GM18519 (cell line): Measurements from ENCODE around the gene SLC39A3.

Source experiments
- ATAC-seq: cut with Tn5 transposase; IDR thresholded peaks from one replicate; pipeline ENCODE4 v1.9.1; 2021; ENCODE audit warnings: mild to moderate bottlenecking, moderate library complexity; ENCODE audit not compliant: unreplicated experiment, low FRiP score

SLC39A3 gene

GRCh38 chr19:2751438-2751830, 11.6 kb upstream of the SLC39A3 start:
- ATAC-seq, result no peak

DNA sequence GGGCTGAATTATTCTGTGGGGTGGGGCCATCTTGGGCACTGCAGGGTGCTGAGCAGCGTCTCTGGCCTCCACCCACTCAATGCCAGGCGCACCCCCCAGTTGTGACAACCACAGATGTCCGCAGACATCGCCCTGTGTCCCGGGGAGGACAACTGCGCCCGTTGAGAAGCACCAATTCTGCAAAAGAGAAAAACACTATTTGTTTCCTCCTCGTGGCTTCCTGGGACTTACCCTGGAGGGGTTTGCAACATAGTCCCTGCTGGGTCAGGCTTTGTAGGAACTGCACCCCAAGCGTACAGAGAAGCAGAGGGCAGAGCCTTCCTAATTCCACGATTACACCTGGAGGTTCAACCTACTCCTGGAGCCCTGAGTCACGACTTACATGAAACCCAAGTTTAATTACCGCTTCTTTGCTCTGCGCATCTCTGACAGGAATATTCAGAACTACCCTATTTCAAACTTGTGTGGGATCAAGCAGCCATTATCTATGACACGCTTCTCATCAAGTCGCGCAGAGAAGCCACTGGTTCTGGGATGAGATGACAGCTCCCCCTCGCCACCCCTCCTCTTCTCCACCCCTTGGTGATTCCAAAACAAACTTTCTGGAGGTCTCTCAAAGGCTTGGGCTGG, 11.1 kb upstream of the SLC39A3 start:
- ATAC-seq, result no peak

GRCh38 chr19:2747349-2747748, 7.5 kb upstream of the SLC39A3 start:
- ATAC-seq, result no peak

DNA sequence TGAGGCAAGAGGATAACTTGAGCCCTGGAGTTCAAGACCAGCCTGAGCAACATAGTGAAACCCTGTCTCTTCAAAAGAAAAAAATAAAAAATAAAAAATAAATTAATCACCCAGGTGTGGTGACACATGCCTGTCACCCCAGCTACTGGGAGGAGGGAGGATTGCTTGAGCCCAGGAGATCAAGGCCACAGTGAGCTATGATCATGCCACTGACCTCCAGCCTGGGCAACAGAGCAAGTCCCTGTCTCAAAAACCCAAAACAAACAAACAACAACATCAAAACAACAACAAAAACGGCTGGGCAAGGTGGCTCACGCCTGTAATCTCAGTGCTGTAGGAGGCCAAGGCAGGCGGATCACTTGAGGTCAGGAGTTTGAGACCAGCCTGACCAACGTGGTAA, 4.3 kb upstream of the SLC39A3 start:
- no peak for ATAC-seq

GRCh38 chr19:2743099-2743498, 3.3 kb upstream of the SLC39A3 start:
- no peak for ATAC-seq

DNA sequence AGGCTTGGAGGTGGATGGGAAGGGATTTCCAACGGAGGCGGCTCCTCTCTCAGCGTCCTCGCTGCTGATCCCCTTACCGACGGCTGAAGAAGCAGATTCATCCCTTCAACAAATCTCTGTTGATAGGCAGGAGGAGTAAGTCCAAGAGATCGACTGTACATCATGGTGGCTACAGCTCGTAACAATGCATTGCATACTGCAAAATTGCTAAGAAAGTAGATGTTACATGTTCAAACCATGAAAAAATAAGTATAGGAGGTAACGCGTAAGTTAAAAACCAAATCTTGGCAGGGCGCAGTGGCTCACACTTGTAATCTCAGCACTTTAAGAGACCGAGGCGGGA, 468 bp upstream of the SLC39A3 start:
- no peak for ATAC-seq

DNA sequence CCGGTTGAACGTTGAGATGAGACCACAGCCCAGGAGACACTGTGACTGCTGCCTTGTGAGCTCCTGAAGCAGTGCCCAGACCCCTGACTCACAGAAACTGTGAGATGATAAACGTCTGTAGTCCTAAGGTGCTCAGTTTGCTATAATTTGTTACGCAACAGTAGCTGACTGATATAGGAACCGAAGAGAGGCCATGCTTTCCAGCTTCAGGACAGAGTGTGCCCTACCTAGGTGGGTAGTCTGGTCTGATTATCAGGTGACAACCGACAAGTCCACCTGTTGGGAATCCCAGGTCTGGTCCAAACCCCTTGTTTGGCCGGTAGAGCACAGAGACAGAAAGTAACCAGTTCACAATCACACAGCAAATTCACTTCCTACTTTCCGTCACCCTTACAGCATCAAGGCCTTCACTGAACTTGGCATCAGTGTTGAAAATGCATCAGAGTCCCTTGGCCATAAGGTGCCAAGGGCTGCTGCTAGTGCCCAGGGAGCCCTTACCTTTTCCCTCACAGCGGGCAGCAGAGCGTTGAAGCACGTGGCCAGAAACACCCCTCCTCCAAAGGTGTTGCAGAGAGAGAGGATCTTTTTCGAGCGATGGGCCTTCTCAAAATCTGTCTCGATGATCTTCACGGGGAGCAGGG, 3.1 kb downstream of the SLC39A3 start:
- no peak for ATAC-seq

- no peak for ATAC-seq
Measured at GRCh38 chr19:2735374-2735773, 4.4 kb downstream of the SLC39A3 start.

DNA sequence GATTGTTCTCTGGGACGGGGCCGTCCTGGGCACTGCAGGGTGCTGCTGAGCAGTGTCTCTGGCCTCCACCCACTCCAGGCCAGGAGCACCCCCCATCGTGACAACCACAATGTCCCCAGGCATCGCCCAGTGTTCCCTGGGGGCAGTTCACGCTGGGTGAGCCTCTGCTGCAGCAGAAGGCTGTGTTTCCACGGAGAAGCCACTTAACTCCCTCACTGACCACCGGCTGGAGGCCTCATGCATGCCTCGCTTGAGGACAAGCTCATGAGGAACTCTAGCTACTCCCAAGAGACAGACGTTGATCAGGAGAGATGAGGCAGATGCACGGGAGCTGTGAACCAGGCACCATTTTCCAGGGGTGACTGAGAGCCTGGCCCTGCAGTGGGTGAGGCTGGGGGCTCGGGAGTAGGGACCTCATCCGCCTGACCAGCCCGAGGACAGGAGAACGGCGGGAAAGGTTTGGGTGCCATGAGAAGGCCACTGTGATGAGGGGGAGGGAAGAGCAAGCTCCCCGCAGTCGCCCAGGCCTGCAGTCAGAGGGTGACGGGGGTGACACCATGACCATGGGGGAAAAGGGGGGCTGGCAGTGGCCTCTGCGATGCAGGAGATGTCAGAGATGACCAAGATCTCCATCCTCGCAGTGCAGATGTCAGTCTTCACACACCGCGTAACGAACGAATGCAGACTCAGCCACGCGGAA, 5.1 kb downstream of the SLC39A3 start:
- ATAC-seq, result no peak

DNA sequence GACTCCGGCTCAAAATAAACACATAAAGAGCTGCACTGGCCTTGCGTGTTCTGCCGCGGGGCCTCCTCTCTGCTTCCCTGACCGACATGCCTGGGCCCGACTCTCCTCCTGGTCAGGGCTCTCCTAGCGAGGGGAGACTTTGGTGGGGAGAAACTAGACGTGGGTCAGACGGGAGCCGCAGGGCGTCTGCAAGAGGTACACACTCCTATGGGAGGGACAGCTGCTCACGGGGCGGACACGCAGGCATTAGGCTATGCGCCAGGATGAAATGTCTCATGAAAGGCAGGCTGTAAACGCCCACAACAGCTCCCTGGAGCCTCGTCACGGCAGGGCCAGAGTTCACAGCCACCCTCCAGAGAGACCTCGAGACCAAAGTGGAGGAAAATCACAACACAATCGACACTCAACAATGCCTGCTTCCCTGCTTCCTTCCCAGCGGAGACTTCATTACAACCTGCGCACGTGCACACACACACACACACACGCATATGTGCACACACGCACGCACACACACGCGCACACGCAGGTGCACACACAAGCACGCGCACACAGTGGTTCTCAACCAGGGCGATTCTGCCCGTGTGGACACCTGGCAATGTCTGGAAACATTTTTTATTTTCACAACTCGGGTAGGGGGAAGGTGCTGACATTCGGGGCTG, 5.8 kb downstream of the SLC39A3 start:
- ATAC-seq, result no peak

GRCh38 chr19:2732883-2733282, 6.9 kb downstream of the SLC39A3 start:
- ATAC-seq, result no peak

DNA sequence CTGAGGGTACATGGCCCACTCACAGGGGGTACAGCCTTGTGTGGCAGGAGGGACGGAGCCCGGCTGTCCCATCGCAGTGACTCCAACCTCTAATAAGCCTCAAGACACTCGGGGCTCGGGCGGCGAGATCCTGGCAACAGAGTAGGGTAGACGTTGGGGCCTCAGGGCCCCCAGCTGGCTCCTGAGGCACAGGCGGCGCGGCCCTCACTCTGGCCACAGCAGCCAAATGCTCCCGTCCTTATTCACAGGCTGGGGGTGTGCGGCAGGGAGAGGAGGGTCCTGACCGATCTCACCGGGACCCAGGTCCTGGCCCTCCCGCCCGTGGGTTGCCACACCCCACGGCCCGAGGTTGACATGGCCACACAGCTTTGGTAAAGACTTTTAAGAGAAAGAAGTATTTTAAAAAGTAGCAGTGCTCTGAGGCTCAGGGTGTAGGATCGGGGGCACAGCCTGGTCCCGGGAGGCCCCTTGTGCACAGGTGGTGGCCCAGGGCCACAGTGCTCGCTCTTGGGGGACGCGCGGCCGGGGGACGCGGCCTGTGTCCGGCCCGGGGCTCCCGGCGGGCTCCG, 7.6 kb downstream of the SLC39A3 start:
- no peak for ATAC-seq

GRCh38 chr19:2731181-2731995, 8.4 kb downstream of the SLC39A3 start:
- ATAC-seq, result no peak

- no peak for ATAC-seq
Measured at GRCh38 chr19:2729943-2730818, 9.6 kb downstream of the SLC39A3 start.

DNA sequence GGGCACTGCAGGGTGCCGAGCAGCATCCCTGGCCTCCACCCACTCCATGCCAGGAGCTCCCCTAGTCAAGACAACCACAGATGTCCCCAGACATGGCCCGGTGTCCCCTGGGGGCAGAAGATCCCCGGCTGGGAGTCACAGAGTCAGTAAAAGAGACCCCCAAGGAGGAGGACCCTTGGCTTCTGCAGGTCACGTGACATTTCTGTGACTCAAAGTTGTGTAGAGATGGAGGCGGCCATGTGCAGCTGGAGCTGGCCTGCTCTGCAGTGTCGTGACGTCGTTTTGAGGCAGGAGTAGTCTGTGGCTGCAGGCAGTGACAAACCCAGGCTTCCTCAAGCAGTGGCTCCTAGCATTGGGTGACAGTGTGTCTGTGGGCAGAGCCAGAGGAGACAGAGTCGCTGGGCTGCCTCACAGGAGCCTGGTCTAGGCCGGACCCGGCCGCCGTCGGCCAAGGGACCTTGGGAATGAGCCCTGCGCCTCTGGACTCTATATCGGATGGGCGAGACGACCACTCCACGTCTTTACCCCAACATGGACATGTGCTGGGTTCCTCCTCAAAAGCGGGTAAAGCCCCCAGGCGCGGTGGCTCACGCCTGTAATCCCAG, 10.9 kb downstream of the SLC39A3 start:
- ATAC-seq, result no peak

- no peak for ATAC-seq
Measured at GRCh38 chr19:2727640-2727944, 12.2 kb downstream of the SLC39A3 start.

- no peak for ATAC-seq
Measured at GRCh38 chr19:2726904-2727639, 12.7 kb downstream of the SLC39A3 start.

- no peak for ATAC-seq
Measured at GRCh38 chr19:2726160-2726855, 13.5 kb downstream of the SLC39A3 start.
